Kidney epithelial cell (primary cell): ENCODE data around the gene GRIK5. TPM values are rescaled to one million over a fixed set of nuclear protein-coding genes. Genes with fewer than 3 reads are reported as not detected.
"Not testable (repeated sequence)": the region's sequence is repeated elsewhere in the genome, so short reads cannot be mapped to it uniquely, and the experiment has no call there.

Experiments
- DNase-seq: peaks from one replicate; pipeline ENCODE4 v3.0.0-alpha.2; 2010; ENCODE audit warnings: low read depth
- H3K27me3 ChIP-seq: 2 replicates; pipeline ENCODE4 v1.6.0; 2011; ENCODE audit warnings: low read length; ENCODE audit not compliant: control insufficient read depth, insufficient read depth
- H3K36me3 ChIP-seq: 2 replicates; pipeline ENCODE4 v1.5.1; 2011; ENCODE audit warnings: low read length; ENCODE audit not compliant: control insufficient read depth, insufficient read depth
- H3K4me3 ChIP-seq: 2 replicates; pipeline ENCODE4 v1.5.1; 2011; ENCODE audit warnings: low read depth, mild to moderate bottlenecking, control low read depth, low read length
- CTCF ChIP-seq: IDR thresholded peaks from 2 replicates; pipeline ENCODE4 v1.5.1; 2011; ENCODE audit warnings: mild to moderate bottlenecking, moderate library complexity, low read length, control low read depth, inconsistent platforms; ENCODE audit not compliant: insufficient read depth, poor library complexity, severe bottlenecking
- total RNA-seq: library from RNA; depleted of rRNA; stranded (reverse); fragments of >200 nt; gene quantifications from 2 replicates; pipeline ENCODE4 v1.2.3, GENCODE V29; 2015

The GRIK5 gene
- total RNA-seq, 1 donor from 2014 or later, result 14.2 TPM

DNA sequence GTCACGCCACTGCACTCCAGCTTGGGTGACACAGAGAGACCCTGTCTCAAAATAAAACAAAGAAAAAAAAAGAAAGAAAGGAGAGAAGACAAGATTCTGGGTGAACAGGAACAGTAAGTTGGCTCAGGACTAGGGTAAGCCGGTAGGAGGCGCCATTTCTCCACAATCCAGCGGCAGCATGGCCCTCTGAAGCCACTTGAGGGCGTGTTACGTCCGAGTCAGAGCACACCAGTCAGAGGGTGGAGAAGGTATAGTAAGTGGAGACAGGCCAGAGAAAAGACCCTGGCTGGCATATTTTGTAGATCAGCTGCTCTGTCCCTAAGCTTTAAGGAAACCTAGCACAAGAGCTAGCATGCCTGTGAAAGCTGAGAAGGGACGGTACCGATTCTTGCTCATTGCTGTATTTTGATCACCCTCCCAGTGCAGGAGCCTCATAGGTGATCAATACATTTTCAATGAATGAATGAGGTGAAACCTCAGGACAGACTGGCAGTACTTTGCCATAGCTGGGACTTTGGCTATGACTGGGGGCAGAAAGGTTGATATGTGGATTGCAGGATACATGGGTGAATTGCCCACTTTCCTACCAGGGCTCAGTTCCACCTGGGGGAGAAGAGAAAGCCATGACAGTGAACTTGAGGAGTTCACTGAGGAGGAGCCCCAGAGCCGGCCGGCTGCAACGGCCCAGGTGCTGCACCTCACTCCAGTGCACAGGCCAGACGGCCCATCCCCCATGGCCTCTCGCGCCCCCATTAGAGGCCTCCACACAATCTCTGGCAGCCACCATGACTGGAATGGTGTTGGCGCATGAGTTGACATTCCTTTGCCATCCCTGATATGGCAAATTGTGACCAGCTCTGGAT is 38.8 kb upstream of the GRIK5 start:
- H3K4me3 ChIP-seq, result no peak overlapping the region
- DNase-seq, result no peak
- no peaks in the 10 kb centered on the region for H3K36me3 ChIP-seq
- no peaks in the 10 kb centered on the region for H3K27me3 ChIP-seq
- peak; percentile 100 for TF ChIP-seq CTCF

DNA sequence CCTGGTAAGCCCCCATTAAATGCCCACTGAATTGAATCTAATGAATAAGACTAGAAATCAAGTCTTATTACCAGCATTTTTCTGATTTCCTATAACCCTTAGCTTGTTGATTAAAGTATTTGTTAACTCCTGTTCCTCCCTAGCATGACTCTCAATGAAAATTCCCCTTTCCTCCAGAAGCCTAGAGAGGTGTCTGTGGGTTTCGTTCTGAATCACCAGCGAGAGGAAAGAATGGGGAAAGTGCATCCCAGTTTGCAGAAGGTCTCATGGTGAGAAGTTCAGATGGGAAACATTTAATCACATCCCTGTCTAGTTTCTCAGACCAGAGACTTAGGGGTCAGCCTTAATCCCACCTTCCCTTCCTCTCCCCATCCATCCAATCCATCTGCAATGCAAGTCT is 35.4 kb upstream of the GRIK5 start:
- no peak for DNase-seq

GRCh38 chr19:42102877-42103276 is 32.9 kb upstream of the GRIK5 start:
- Histone ChIP-seq H3K4me3 (no peak overlapping the region), H3K36me3 (no peaks in the 10 kb centered on the region), H3K27me3 (no peaks in the 10 kb centered on the region)
- no peak for TF ChIP-seq CTCF
- no peak for DNase-seq

More for the DNA sequence above, 35.4 kb upstream of the GRIK5 start:
- Histone ChIP-seq H3K36me3 (no peaks in the 10 kb centered on the region), H3K4me3 (no peak overlapping the region), H3K27me3 (no peaks in the 10 kb centered on the region)
- no peak for TF ChIP-seq CTCF

GRCh38 chr19:42100241-42100640 is 30.2 kb upstream of the GRIK5 start:
- not testable (repeated sequence) for H3K27me3 ChIP-seq, H3K36me3 ChIP-seq, DNase-seq, H3K4me3 ChIP-seq

DNA sequence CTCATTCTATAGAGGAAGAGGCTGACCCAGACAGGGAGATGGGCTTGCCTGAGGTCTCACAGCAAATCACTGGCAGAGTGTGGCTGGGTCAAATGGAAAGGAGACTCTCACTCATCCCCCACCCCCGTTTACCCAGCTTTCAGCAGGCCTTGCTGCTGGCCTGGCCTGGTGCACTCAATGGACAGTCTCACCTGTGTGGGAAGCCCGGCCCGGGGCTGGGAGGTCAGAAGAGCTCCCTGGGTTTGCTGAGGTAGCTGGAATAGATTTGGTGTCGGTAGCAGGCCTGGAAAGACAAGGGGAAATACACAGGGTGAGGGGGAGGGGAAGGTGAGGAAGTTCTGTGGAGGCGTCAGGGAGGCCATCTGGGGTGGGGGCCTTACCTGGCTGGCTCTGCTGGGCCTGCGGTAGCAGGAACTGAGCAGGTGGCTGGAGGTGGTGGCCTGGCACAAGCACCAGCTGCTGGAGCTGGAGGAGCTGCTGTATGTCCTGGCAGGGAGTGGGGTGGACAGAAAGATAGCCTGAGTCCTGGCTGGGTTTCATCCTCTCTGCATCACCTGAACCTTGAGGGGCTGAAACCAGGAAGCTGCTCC is 29.4 kb upstream of the GRIK5 start:
- DNase-seq, result no peak
- Histone ChIP-seq H3K4me3 (no peak overlapping the region), H3K36me3 (no peaks in the 10 kb centered on the region), H3K27me3 (peaks cover 9% of the 10 kb centered on the region)
- no peak for TF ChIP-seq CTCF

GRCh38 chr19:42098781-42099180 is 28.8 kb upstream of the GRIK5 start:
- no peak for TF ChIP-seq CTCF
- no peaks in the 10 kb centered on the region for H3K36me3 ChIP-seq
- DNase-seq, result no peak
- H3K27me3 ChIP-seq, result peaks cover 9% of the 10 kb centered on the region
- H3K4me3 ChIP-seq, result no peak overlapping the region
